IMR-90 (cell line): Measurements from ENCODE around the gene HMCN1. TPM values are rescaled to one million over a fixed set of nuclear protein-coding genes. Genes with fewer than 3 reads are reported as not detected.

Source experiments
- ATAC-seq: fragments of 200-7000 bp; cut with Tn5 transposase; 2 replicates; pipeline ENCODE4 v1.9.1; 2020; ENCODE audit warnings: low read depth, mild to moderate bottlenecking, moderate library complexity
- BruUV-seq: library from RNA; stranded (reverse); fragments of 400-500 nt; replicated peaks from 2 replicates; lab custom pipeline; 2021; lab: Mats Ljungman, UMichigan
- CTCF ChIA-PET: fragments of 300-600 bp; formaldehyde crosslinking; extraction: SDS; loops from one replicate; lab custom pipeline; 2021; ENCODE audit warnings: antibody characterized with exemption; lab: Yijun Ruan, JAX
- POLR2A ChIA-PET: fragments of 300-600 bp; sonication (Branson Sonifier 250); formaldehyde crosslinking; loops from one replicate; lab custom pipeline; 2022; ENCODE audit warnings: antibody characterized with exemption; ENCODE audit not compliant: unreplicated experiment; lab: Charles Lee
- DNase-seq: peaks from one replicate; pipeline ENCODE4 v3.0.0; 2013
- H2AFZ ChIP-seq: replicated peaks from 2 replicates; pipeline ENCODE3; 2013; ENCODE audit warnings: low read length, mild to moderate bottlenecking; ENCODE audit not compliant: poor library complexity
- H2AK5ac ChIP-seq: 2 replicates; pipeline ENCODE4 v1.6.1; 2013; ENCODE audit warnings: low read depth, low read length, inconsistent platforms
- H2AK9ac ChIP-seq: replicated peaks from 2 replicates; pipeline ENCODE3; 2013; ENCODE audit warnings: mild to moderate bottlenecking, low read depth, low read length, moderate library complexity; ENCODE audit not compliant: poor library complexity
- H2BK120ac ChIP-seq: 2 replicates; pipeline ENCODE4 v1.6.1; 2013; ENCODE audit warnings: low read depth, low read length, inconsistent platforms
- H2BK15ac ChIP-seq: 3 replicates; pipeline ENCODE4 v1.6.1; 2013; ENCODE audit warnings: low read depth, low read length, inconsistent platforms
- H2BK20ac ChIP-seq: 2 replicates; pipeline ENCODE4 v1.6.1; 2013; ENCODE audit warnings: low read depth, mild to moderate bottlenecking, inconsistent platforms, low read length, moderate library complexity
- H2BK5ac ChIP-seq: 2 replicates; pipeline ENCODE4 v1.6.1; 2013; ENCODE audit warnings: mild to moderate bottlenecking, low read depth, low read length, inconsistent platforms; ENCODE audit not compliant: poor library complexity, severe bottlenecking
- H3K14ac ChIP-seq: replicated peaks from 2 replicates; pipeline ENCODE4 v1.6.1; 2013; ENCODE audit warnings: low read depth, low read length, inconsistent platforms
- H3K18ac ChIP-seq: 2 replicates; pipeline ENCODE4 v1.6.1; 2013; ENCODE audit warnings: low read depth, low read length, control low read depth
- H3K23ac ChIP-seq: 2 replicates; pipeline ENCODE4 v1.6.1; 2013; ENCODE audit warnings: low read depth, low read length, inconsistent platforms
- H3K27ac ChIP-seq: 2 replicates; pipeline ENCODE4 v1.5.1; 2013; ENCODE audit warnings: mild to moderate bottlenecking, control low read depth, low read length; ENCODE audit not compliant: insufficient read depth
- H3K27me3 ChIP-seq: 2 replicates; pipeline ENCODE4 v1.6.1; 2013; ENCODE audit warnings: low read length; ENCODE audit not compliant: control insufficient read depth, insufficient read depth
- H3K36me3 ChIP-seq: 2 replicates; pipeline ENCODE4 v1.6.1; 2013; ENCODE audit warnings: low read length, mixed read lengths; ENCODE audit not compliant: control insufficient read depth, insufficient read depth
- H3K4ac ChIP-seq: 2 replicates; pipeline ENCODE4 v1.6.1; 2013; ENCODE audit warnings: low read depth, low read length, inconsistent platforms
- H3K4me1 ChIP-seq: 2 replicates; pipeline ENCODE4 v1.6.1; 2013; ENCODE audit warnings: low read length, mixed read lengths; ENCODE audit not compliant: control insufficient read depth, insufficient read depth
- H3K4me2 ChIP-seq: 2 replicates; pipeline ENCODE4 v1.6.1; 2013; ENCODE audit warnings: low read depth, mild to moderate bottlenecking, control low read depth, low read length, moderate library complexity
- H3K4me3 ChIP-seq: 2 replicates; pipeline ENCODE4 v1.5.1; 2013; ENCODE audit warnings: low read depth, mild to moderate bottlenecking, control low read depth, low read length, moderate library complexity; ENCODE audit not compliant: insufficient read depth
- H3K56ac ChIP-seq: 2 replicates; pipeline ENCODE4 v1.6.1; 2013; ENCODE audit warnings: low read length, inconsistent platforms; ENCODE audit not compliant: insufficient read depth; ENCODE audit errors: extremely low read depth
- H3K79me1 ChIP-seq, 2 experiments: 2 replicates each; pipeline ENCODE4 v1.6.1; 2013; ENCODE audit warnings: low read length in 2 of 2, inconsistent platforms in 1 of 2, low read depth in 1 of 2
- H3K9ac ChIP-seq: 2 replicates; pipeline ENCODE4 v1.6.1; 2013; ENCODE audit warnings: low read depth, low read length, control low read depth
- H3K9me1 ChIP-seq: 2 replicates; pipeline ENCODE4 v1.6.1; 2013; ENCODE audit warnings: low read length, inconsistent platforms; ENCODE audit not compliant: insufficient read depth
- H3K9me3 ChIP-seq: 2 replicates; pipeline ENCODE4 v1.6.1; 2013; ENCODE audit warnings: low read length; ENCODE audit not compliant: control insufficient read depth, insufficient read depth
- H4K20me1 ChIP-seq: 2 replicates; pipeline ENCODE4 v1.6.1; 2013; ENCODE audit warnings: low read length, inconsistent platforms; ENCODE audit not compliant: insufficient read depth
- H4K5ac ChIP-seq: 2 replicates; pipeline ENCODE4 v1.6.1; 2013; ENCODE audit warnings: mild to moderate bottlenecking, low read depth, low read length, control low read depth
- H4K8ac ChIP-seq, 2 experiments: 2 replicates each; pipeline ENCODE4 v1.6.1; 2013; ENCODE audit warnings: low read depth in 2 of 2, low read length in 2 of 2, control low read depth in 1 of 2, inconsistent platforms in 1 of 2
- H4K91ac ChIP-seq: 2 replicates; pipeline ENCODE4 v1.6.1; 2013; ENCODE audit warnings: low read depth, low read length, inconsistent platforms; ENCODE audit not compliant: insufficient read depth
- BHLHE40 ChIP-seq: fragments of 150-350 bp; IDR thresholded peaks from 2 replicates; pipeline ENCODE4 v1.6.1; 2016; ENCODE audit warnings: mild to moderate bottlenecking, low read depth, low read length
- CHD1 ChIP-seq: IDR thresholded peaks from 2 replicates; pipeline ENCODE4 v1.6.1; 2012; ENCODE audit warnings: low read depth, low read length, improper control_type of control experiment
- CTCF ChIP-seq: conservative IDR thresholded peaks from 2 replicates; pipeline ENCODE4 v1.5.1; 2012; ENCODE audit warnings: mild to moderate bottlenecking, low read depth, low read length, improper control_type of control experiment
- ELK1 ChIP-seq: fragments of 150-350 bp; IDR thresholded peaks from 2 replicates; pipeline ENCODE4 v1.6.1; 2016; ENCODE audit warnings: low read depth, mild to moderate bottlenecking, low read length, moderate library complexity, borderline replicate concordance
- FOS ChIP-seq: fragments of 150-350 bp; IDR thresholded peaks from 2 replicates; pipeline ENCODE4 v1.6.1; 2016; ENCODE audit warnings: low read depth, low read length
- MAFK ChIP-seq: IDR thresholded peaks from 2 replicates; pipeline ENCODE4 v1.6.1; 2012; ENCODE audit warnings: low read depth, low read length, improper control_type of control experiment
- MAZ ChIP-seq: IDR thresholded peaks from 2 replicates; pipeline ENCODE4 v1.6.1; 2012; ENCODE audit warnings: low read depth, mild to moderate bottlenecking, low read length, improper control_type of control experiment, moderate library complexity, borderline replicate concordance
- RCOR1 ChIP-seq: IDR thresholded peaks from 2 replicates; pipeline ENCODE4 v1.6.1; 2012; ENCODE audit warnings: mild to moderate bottlenecking, low read length, improper control_type of control experiment; ENCODE audit not compliant: insufficient replicate concordance
- RFX5 ChIP-seq: IDR thresholded peaks from 2 replicates; pipeline ENCODE4 v1.8.0; 2012; ENCODE audit warnings: low read depth, mild to moderate bottlenecking, low read length, moderate library complexity
- SMC3 ChIP-seq: fragments of 150-350 bp; IDR thresholded peaks from 2 replicates; pipeline ENCODE4 v1.6.1; 2016; ENCODE audit warnings: low read depth, mild to moderate bottlenecking, antibody characterized with exemption, low read length, moderate library complexity
- WGBS, 2 experiments: methylation state at CpG; one replicate each; pipeline versions ENCODE4 v1.1.5 to v1.1.7; 2013; ENCODE audit warnings: missing lambda C conversion rate in 2 of 2; ENCODE audit not compliant: insufficient read length in 1 of 2; ENCODE audit errors: extremely low coverage in 2 of 2; 5-methylcytosine and 5-hydroxymethylcytosine counted together
- dilution Hi-C: fragments of 300-500 bp; cut with HindIII; formaldehyde crosslinking; loops from one replicate; pipeline ENCODE4 v1.14.3; 2018; ENCODE audit warnings: low sequenced_read_pairs; ENCODE audit not compliant: unreplicated experiment
- in situ Hi-C: fragments of 300-500 bp; cut with MboI; formaldehyde crosslinking; loops from 3 replicates; pipeline ENCODE4 v1.14.3; 2019; ENCODE audit warnings: low sequenced_read_pairs, inconsistent platforms, mixed read lengths
- intact Hi-C: fragments of 100-400 bp; cut with micrococcal nuclease; formaldehyde crosslinking; loops from 2 replicates; pipeline ENCODE4 v1.10.0; 2022
- polyA plus RNA-seq, 3 experiments: library from polyadenylated mRNA; depleted of rRNA; stranded (reverse); fragments of >200 nt; gene quantifications; 2 replicates each; pipeline ENCODE4 v1.2.3, GENCODE V29; 2012; ENCODE audit warnings: low replicate concordance in 1 of 3
- total RNA-seq: library from RNA; depleted of rRNA; stranded (reverse); fragments of >200 nt; gene quantifications from 2 replicates; pipeline ENCODE4 v1.2.3, GENCODE V29; 2012

HMCN1 gene
- total and polyA plus RNA-seq, 2 of the 4 experiments (the other 2 are of a cell fraction): 6.1 to 11.7 TPM

GRCh38 chr1:186165303-186165702 is 431.1 kb downstream of the HMCN1 start:
- Histone ChIP-seq H3K4me3 (no peak overlapping the region), H3K4me2 (no peak overlapping the region), H3K36me3 (no peaks in the 10 kb centered on the region; the same call in 1 of the 2 replicates), H2BK5ac (no peak overlapping the region), H2BK20ac (no peak overlapping the region), H2AK5ac (no peak overlapping the region), H3K9me1 (no peaks in the 10 kb centered on the region), H4K20me1 (no peaks in the 10 kb centered on the region), H3K27ac (no peak overlapping the region), H3K56ac (no peak overlapping the region), H3K23ac (no peak overlapping the region), H3K9me3 (no peaks in the 10 kb centered on the region), H4K91ac (no peak overlapping the region), H2BK120ac (no peak overlapping the region), H3K4ac (no peak overlapping the region), H3K18ac (no peak overlapping the region), H2BK15ac (no peak overlapping the region), H3K79me1 (no peaks in the 10 kb centered on the region), H3K14ac (no peak overlapping the region), H3K9ac (no peak overlapping the region), H2AK9ac (no peak overlapping the region), H3K27me3 (no peaks in the 10 kb centered on the region), H3K4me1 (no peaks in the 10 kb centered on the region), H4K8ac (no peak overlapping the region), H2AFZ (no peak overlapping the region), H4K5ac (no peak overlapping the region)
- BruUV-seq: no TSS peak
- DNase-seq (peak; percentile 13), ATAC-seq (no peak)
- intact Hi-C loops (no loop called here), in situ Hi-C loops (no loop called here), dilution Hi-C loops (no loop called here)
- TF ChIP-seq MAFK (no peak), MAZ (no peak), SMC3 (no peak), CHD1 (no peak), RFX5 (no peak), FOS (no peak), RCOR1 (no peak), ELK1 (no peak), CTCF (no peak), BHLHE40 (no peak)
- POLR2A ChIA-PET: no interaction called here
- CTCF ChIA-PET: no interaction called here
- WGBS, 2 experiments: no CpG with 5 or more reads among the region's 1 CpG
